Neural progenitor cell (in vitro differentiated cells): ENCODE measurements around the gene RBFOX2. TPM values are rescaled to one million over a fixed set of nuclear protein-coding genes. Genes with fewer than 3 reads are reported as not detected.

Experiments
- DNase-seq: peaks from one replicate; pipeline ENCODE4 v3.0.0-alpha.2; 2016; ENCODE audit warnings: low spot score
- H2AFZ ChIP-seq: fragments of 200-600 bp; sonication (generic); replicated peaks from 2 replicates; pipeline ENCODE4 v1.6.1; 2016; ENCODE audit warnings: antibody characterized with exemption
- H3F3A ChIP-seq: fragments of 200-600 bp; sonication (generic); 2 replicates; pipeline ENCODE4 v1.6.1; 2016; ENCODE audit warnings: antibody characterized with exemption, low read depth
- H3K27ac ChIP-seq: fragments of 200-600 bp; sonication (generic); 2 replicates; pipeline ENCODE4 v1.5.1; 2016; ENCODE audit warnings: mild to moderate bottlenecking
- H3K27me3 ChIP-seq: fragments of 200-600 bp; sonication (generic); 2 replicates; pipeline ENCODE4 v1.6.1; 2016; ENCODE audit warnings: mild to moderate bottlenecking, moderate library complexity
- H3K36me3 ChIP-seq: fragments of 200-600 bp; sonication (generic); 2 replicates; pipeline ENCODE4 v1.5.1; 2016
- H3K4me1 ChIP-seq: fragments of 200-600 bp; sonication (generic); 2 replicates; pipeline ENCODE4 v1.6.1; 2016; ENCODE audit warnings: mixed run types
- H3K4me2 ChIP-seq: fragments of 200-600 bp; sonication (generic); 2 replicates; pipeline ENCODE4 v1.6.1; 2016
- H3K4me3 ChIP-seq: fragments of 200-600 bp; sonication (generic); 2 replicates; pipeline ENCODE4 v1.5.1; 2016
- H3K79me2 ChIP-seq: fragments of 200-600 bp; sonication (generic); 2 replicates; pipeline ENCODE4 v1.6.1; 2016; ENCODE audit warnings: low read depth
- H3K9ac ChIP-seq: fragments of 200-600 bp; sonication (generic); 2 replicates; pipeline ENCODE4 v1.6.1; 2016
- H3K9me3 ChIP-seq: fragments of 200-600 bp; sonication (generic); 2 replicates; pipeline ENCODE4 v1.5.1; 2016; ENCODE audit warnings: low read depth
- H4K20me1 ChIP-seq: fragments of 200-600 bp; sonication (generic); 2 replicates; pipeline ENCODE4 v1.6.1; 2016; ENCODE audit warnings: low read depth
- H3K27ac Mint-ChIP-seq: 3 replicates; pipeline ENCODE4 v1.8.0; 2021; ENCODE audit warnings: mixed read lengths
- H3K27me3 Mint-ChIP-seq: 2 replicates; pipeline ENCODE4 v1.8.0; 2022; ENCODE audit warnings: low read depth, mild to moderate bottlenecking, inconsistent platforms, moderate library complexity, mixed read lengths; ENCODE audit not compliant: insufficient read depth
- H3K36me3 Mint-ChIP-seq: 3 replicates; pipeline ENCODE4 v1.8.0; 2021; ENCODE audit warnings: mixed read lengths
- H3K4me1 Mint-ChIP-seq: 3 replicates; pipeline ENCODE4 v1.8.0; 2021; ENCODE audit warnings: mixed read lengths
- H3K4me3 Mint-ChIP-seq: 3 replicates; pipeline ENCODE4 v1.8.0; 2021; ENCODE audit warnings: mild to moderate bottlenecking, moderate library complexity, mixed read lengths
- H3K9me3 Mint-ChIP-seq: 3 replicates; pipeline ENCODE4 v1.8.0; 2020; ENCODE audit warnings: mixed read lengths
- CTCF ChIP-seq: fragments of 200-600 bp; sonication (generic); IDR thresholded peaks from 2 replicates; pipeline ENCODE4 v1.5.1; 2017; ENCODE audit warnings: antibody characterized with exemption, mild to moderate bottlenecking
- EZH2 ChIP-seq: fragments of 200-600 bp; sonication (generic); IDR thresholded peaks from 2 replicates; pipeline ENCODE4 v1.6.1; 2017; ENCODE audit warnings: antibody characterized with exemption, mild to moderate bottlenecking, moderate library complexity
- EZH2phosphoT487 ChIP-seq: fragments of 200-600 bp; sonication (generic); IDR thresholded peaks from 2 replicates; pipeline ENCODE4 v1.6.1; 2017; ENCODE audit warnings: antibody characterized with exemption
- total RNA-seq: library from RNA; depleted of rRNA; stranded (reverse); fragments of >200 nt; gene quantifications from 2 replicates; pipeline ENCODE4 v1.2.3, GENCODE V29; 2015; ENCODE audit warnings: low replicate concordance

The RBFOX2 gene
- total RNA-seq, 1 donor from 2014 or later: 163 TPM

GRCh38 chr22:35923026-35923425 lies 105.6 kb downstream of the RBFOX2 start:
- Histone ChIP-seq H3K9me3 (no peaks in the 10 kb centered on the region), H3K4me3 (no peak overlapping the region), H3K4me1 (peaks cover 10% of the 10 kb centered on the region), H4K20me1 (peaks cover 29% of the 10 kb centered on the region), H3K79me2 (peaks cover 79% of the 10 kb centered on the region), H3K27ac (no peak overlapping the region), H2AFZ (no peak overlapping the region), H3F3A (no peaks in the 10 kb centered on the region), H3K9ac (no peak overlapping the region), H3K4me2 (no peak overlapping the region), H3K27me3 (no peaks in the 10 kb centered on the region), H3K36me3 (no peaks in the 10 kb centered on the region)
- Mint-ChIP-seq H3K27me3 (peaks cover 2% of the 10 kb centered on the region), H3K4me3 (no peak overlapping the region), H3K36me3 (peaks cover 3% of the 10 kb centered on the region), H3K9me3 (no peaks in the 10 kb centered on the region), H3K4me1 (peaks cover 16% of the 10 kb centered on the region), H3K27ac (no peak overlapping the region)
- TF ChIP-seq EZH2: no peak
- no peak for DNase-seq

GRCh38 chr22:35921777-35922176 lies 106.8 kb downstream of the RBFOX2 start:
- Histone ChIP-seq H4K20me1 (peaks cover 29% of the 10 kb centered on the region), H3K36me3 (no peaks in the 10 kb centered on the region), H3K4me3 (no peak overlapping the region), H3K27ac (no peak overlapping the region), H3K4me2 (no peak overlapping the region), H3K27me3 (no peaks in the 10 kb centered on the region), H3K4me1 (peaks cover 14% of the 10 kb centered on the region), H3K9ac (no peak overlapping the region), H3K9me3 (no peaks in the 10 kb centered on the region), H3K79me2 (peaks cover 83% of the 10 kb centered on the region), H3F3A (peaks cover under 1% of the 10 kb centered on the region), H2AFZ (no peak overlapping the region)
- Mint-ChIP-seq H3K36me3 (no peaks in the 10 kb centered on the region), H3K27ac (no peak overlapping the region), H3K27me3 (peaks cover 2% of the 10 kb centered on the region), H3K4me1 (peaks cover 29% of the 10 kb centered on the region), H3K9me3 (no peaks in the 10 kb centered on the region), H3K4me3 (no peak overlapping the region)
- no peak for TF ChIP-seq EZH2phosphoT487
- TF ChIP-seq CTCF: peak; percentile 67
- peak; percentile 73 for DNase-seq

GRCh38 chr22:35921044-35921443 lies 107.6 kb downstream of the RBFOX2 start:
- Histone ChIP-seq H3K4me3 (no peak overlapping the region), H3K4me1 (peaks cover 20% of the 10 kb centered on the region), H3K9me3 (no peaks in the 10 kb centered on the region), H3K4me2 (no peak overlapping the region), H3K9ac (no peak overlapping the region), H3K79me2 (peaks cover 83% of the 10 kb centered on the region), H3F3A (peaks cover 7% of the 10 kb centered on the region), H4K20me1 (peaks cover 25% of the 10 kb centered on the region), H3K27me3 (no peaks in the 10 kb centered on the region), H3K36me3 (no peaks in the 10 kb centered on the region), H3K27ac (no peak overlapping the region), H2AFZ (no peak overlapping the region)
- Mint-ChIP-seq H3K9me3 (no peaks in the 10 kb centered on the region), H3K36me3 (no peaks in the 10 kb centered on the region), H3K27ac (no peak overlapping the region), H3K27me3 (peaks cover 2% of the 10 kb centered on the region), H3K4me3 (no peak overlapping the region), H3K4me1 (peaks cover 35% of the 10 kb centered on the region)
- TF ChIP-seq EZH2phosphoT487 (no peak), CTCF (no peak), EZH2 (no peak)
- no peak for DNase-seq

- H3K9ac ChIP-seq: no peak overlapping the region
- H3K4me2 ChIP-seq: no peak overlapping the region
- H3F3A ChIP-seq: peaks cover 27% of the 10 kb centered on the region
- no peaks in the 10 kb centered on the region for H3K27me3 ChIP-seq
- no peak overlapping the region for H2AFZ ChIP-seq
- no peak for DNase-seq
- Mint-ChIP-seq H3K27me3 (peaks cover 2% of the 10 kb centered on the region), H3K27ac (no peak overlapping the region), H3K36me3 (no peaks in the 10 kb centered on the region), H3K4me1 (peaks cover 53% of the 10 kb centered on the region), H3K9me3 (no peaks in the 10 kb centered on the region), H3K4me3 (no peak overlapping the region)
- no peaks in the 10 kb centered on the region for H3K36me3 ChIP-seq
- H3K4me1 ChIP-seq: peaks cover 36% of the 10 kb centered on the region
- H3K4me3 ChIP-seq: no peak overlapping the region
- H3K27ac ChIP-seq: no peak overlapping the region
- H3K79me2 ChIP-seq: peaks cover 78% of the 10 kb centered on the region
- TF ChIP-seq CTCF: no peak
- H4K20me1 ChIP-seq: peaks cover 27% of the 10 kb centered on the region
- no peaks in the 10 kb centered on the region for H3K9me3 ChIP-seq
Measured at GRCh38 chr22:35919002-35919542, 109.6 kb downstream of the RBFOX2 start.
